Germinal center (tissue), 1 donor: ENCODE measurements around the gene MARVELD3.

Experiments
- DNase-seq: peaks from one replicate; pipeline ENCODE4 v3.0.0; 2012; ENCODE audit warnings: mixed read lengths, low spot score

Gene MARVELD3

DNA sequence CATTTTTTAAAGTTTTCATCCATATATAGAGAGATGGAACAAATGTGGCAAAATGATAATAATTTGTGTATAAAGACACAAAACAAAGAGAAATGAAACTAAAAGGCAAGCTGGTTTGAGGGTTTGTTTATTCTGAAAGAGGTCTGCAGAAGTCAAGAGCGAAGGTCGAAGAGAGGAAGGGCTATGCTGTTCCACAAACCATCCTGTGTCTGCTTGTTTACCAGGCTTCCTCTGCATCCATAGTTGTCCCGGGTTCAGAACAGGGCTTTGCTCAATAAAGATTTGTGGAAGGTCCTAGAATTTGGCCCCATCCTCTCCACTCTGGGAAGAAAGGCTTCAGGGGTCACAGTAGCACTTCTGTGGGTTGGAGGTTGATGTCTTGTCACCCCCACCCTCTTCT lies 2.4 kb upstream of the MARVELD3 start:
- DNase-seq, result no peak

DNA sequence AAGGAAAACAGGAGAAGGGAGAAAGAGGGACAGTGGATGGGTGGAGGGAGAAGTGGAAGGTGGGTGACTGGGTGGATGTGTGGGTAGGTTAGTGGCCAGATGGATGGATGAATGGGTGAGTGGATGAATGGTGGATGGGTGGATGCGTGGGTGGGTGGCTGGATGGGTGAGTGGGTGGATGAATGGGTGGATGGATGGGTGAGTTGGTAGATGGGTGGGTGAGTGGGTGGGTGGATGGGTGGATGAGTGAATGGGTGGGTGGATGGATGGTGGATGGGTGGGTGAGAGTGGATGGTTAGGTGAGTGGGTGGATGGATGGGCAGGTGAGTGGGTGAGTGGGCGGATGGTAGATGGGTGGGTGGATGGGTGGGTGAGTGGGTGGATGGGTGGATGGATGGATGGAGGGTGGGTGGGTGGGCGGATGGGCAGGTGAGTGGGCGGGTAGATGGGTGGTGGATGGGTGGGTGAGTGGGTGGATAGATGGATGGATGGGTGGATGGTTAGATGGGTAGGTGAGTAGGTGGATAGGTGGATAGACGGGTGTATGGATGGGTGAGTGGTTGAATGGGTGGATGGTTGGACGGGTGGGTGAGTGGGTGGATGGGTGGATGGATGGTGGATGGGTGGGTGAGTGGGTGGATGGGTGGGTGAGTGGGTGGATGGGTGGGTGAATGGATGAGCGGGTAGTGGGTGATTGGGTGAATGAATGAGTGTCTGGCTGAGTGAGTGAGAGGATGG lies 702 bp upstream of the MARVELD3 start:
- no peak for DNase-seq

DNA sequence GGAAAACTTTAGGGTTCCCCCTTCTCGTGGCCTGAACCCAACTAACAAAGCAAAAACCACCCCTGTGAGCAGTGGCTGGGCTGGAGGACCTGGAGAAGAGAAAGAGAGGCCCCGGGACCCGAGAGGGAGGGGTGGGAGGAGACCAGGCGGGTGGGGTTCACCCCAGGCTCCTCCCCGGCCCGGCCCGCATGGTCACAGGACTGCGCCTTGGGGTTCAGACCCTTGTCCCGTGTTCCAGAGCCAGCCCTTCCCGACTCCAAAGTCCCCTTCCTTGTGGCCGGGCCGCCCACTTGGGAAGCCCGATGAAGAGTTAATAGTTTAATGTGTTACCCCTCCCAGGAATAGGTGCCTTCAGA lies 852 bp downstream of the MARVELD3 start:
- peak; percentile 15 for DNase-seq

DNA sequence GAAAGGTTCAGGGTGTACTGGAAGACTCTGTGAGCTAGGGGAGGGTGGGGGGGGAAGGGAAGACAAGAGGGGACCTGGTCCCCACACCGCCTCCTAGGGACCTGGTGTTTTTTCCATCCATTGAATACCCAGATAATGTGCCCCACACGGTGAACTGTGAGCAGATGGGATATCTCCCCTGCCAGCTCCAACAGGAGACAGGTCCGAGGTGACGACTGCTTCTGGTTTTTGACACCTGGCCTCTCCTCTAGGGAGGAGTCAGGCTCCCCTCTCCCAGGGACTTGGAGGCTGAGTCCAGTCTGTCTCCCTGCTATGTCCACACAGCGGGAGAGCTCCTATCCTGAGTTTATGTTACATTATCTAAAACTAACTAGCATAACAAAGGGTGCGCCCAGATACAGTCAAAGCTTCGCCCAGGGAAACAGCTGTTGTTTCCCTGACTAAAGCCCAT lies 1.8 kb downstream of the MARVELD3 start:
- DNase-seq, result no peak

DNA sequence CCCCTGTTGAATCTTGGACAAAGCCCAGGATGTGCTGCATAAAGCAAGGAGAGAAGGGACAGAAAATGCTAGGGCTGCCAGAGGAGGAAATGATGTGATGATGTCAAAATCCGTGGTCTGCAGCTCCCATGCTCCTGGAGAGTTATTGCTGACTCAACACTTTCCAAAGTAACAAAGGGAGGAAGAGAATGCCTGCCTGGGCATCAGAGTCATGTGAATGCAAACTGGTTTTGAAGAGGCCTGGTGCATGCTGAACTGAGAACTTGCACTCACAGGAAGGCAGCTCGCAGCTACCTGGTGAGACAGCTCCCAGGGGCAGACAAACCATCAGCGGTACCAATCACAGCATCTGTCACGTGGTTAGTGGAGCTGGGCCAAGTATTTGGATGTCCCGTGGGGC lies 2.8 kb downstream of the MARVELD3 start:
- no peak for DNase-seq

DNA sequence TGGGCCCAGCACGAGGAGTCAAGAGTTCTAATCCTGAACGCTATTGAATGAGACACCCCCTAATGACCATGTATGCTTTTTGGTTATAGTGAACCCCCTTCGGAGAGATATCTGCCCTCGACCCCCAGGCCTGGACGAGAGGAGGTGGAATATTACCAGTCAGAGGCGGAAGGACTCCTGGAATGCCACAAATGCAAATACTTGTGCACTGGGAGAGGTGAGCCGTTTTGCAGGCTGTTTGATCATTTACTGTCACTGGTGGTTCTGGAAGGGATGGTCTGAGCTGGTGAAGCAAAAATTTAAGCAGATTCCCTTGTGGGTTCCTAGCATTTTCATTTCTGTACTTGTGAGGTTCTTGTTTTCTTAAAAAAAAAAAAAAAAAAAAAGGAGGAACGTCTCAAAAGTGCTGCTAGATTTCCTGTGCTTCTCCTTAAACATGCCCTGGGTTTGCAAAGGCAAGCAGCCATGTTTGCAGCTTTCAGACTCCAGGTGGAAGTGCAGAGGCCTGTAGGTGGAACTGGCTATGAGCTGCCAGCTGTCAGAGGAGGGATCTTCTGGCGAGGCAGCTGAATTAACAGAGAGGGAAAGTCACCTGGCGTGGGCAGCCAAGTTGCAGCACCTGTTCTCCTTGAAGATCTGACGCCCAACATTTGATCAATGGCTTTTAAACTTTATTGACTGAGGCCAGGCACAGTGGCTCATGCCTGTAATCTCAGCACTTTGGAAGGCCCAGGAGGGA lies 3.5 kb downstream of the MARVELD3 start:
- DNase-seq, result no peak

DNA sequence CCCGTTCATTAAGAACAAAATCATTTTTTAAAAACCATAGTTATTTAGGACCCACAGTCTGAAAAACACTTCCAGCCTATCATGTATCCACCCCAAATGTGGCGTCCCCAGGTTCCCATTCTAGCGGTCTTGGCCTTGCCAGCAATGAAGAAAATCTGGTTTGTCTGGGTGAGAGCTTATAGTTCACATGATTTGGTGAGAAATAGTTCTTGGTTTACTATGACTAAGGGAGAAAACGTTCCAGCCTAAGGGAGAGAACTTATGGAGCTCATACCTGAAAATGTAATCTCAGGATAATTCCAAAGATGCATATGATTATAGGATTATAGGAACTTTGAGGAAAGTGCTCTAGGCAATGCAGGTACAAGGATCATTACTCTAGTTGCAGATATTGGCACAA lies 4.8 kb downstream of the MARVELD3 start:
- DNase-seq, result no peak

DNA sequence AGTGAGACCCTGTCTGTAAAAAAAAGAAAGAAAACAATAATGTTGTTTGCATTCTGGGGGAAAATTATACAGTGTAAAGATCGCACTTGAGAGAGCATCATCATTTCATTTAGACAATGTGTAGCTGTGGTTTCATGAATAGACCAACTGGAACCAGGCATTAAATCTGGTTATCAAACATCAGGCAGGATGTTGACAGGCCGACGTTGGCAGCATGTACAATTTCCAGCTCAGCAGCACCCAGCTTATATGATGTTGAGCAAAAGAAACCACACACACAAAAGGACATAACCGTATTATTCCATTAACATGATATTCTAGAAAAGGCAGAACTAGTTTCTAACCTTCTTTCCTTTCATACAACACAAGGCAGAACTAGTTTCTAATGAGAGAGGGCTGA lies 5.8 kb downstream of the MARVELD3 start:
- DNase-seq, result no peak

DNA sequence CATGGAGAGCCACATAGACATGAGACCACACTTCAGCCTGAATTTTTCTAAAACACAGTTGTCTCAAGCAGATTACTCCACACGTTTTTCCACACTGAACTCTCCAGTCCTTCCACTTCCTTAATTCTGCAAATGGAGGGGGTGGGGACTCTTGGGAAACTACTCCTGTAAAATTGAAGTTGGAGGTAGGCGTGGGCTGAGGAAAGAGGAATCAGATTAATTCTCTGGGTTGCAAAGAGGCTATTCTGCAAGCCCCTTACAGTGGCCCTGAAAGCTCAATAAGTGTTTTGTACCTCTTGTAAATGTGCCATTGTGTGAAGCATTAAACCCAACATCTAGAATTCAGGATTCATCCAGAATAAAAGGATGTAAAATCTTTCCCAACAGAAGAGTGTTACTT lies 9.6 kb downstream of the MARVELD3 start:
- no peak for DNase-seq

DNA sequence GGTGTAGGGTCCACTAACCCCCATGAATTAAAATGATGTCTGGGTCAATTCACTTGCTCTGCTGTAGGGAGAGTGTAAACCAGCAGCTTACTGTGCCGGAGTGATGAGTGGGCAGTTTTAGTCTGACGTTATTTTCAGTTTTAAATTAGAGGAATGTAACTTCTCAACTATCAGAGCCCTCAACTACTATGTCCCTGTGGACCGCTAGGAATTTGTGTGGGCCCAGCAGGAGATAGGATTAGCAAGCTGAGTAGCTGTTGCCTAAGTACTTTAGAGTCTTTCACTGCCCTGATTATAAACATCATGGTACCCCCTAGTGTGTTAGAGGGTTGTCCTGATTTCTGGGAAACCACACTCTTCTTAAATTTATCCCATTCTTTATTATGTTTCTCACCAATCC lies 11.4 kb downstream of the MARVELD3 start:
- no peak for DNase-seq

DNA sequence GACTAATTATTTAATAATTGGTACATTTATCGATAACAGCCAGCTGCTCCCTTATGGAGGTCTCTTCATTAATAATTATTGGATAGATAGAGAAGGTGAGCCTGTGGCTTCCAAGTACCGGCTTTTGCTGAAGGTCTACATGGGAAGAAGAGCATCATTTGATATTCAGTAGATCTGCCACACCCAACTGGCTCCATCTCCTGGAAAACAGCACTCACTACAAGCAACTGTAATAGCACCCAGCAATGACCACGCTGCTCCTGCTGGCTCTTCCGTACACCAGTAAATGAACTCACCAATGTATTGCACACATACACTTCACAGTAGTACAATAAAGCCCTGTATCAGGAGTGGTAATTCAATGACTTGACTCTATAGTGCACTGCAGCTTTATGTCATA lies 19.5 kb downstream of the MARVELD3 start:
- DNase-seq, result peak; percentile 41

DNA sequence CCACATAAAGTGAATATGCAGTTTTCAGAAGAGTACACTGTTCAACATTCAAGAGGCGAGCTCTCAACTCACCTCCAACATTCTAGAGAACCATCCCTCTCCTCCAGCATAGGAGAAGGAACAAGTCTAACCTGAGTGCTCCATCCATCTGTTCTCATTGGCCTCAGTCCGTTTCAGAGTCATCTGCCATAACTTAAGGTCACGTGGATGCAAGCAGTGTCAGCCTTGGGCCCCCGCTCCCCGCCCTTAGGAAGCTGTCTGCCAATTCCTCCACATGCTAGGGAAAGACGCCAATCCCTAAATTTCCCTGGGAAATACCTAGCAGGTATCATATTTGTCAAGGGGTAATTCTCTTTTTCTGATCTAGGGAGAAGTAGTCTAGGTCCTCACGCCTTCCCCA lies 21.4 kb downstream of the MARVELD3 start:
- no peak for DNase-seq

DNA sequence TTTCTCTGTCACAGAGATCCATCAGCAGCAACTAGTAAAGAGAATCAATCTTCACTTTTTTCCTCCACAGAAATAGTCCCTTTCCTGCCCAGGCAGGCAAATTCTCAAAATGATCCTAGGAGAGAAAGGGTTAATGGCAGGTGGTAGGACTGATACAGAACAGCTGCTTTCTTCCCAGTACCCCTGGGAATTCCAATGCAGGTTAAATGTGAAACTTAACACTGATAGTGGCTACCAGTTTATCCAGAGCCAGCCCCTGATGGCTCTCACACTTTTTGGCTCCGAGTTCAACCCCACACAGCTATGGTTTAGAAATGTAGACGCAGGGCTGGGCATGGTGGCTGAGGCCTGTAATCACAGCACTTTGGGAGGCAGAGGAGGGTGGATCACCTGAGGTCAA lies 22.2 kb downstream of the MARVELD3 start:
- DNase-seq, result no peak

DNA sequence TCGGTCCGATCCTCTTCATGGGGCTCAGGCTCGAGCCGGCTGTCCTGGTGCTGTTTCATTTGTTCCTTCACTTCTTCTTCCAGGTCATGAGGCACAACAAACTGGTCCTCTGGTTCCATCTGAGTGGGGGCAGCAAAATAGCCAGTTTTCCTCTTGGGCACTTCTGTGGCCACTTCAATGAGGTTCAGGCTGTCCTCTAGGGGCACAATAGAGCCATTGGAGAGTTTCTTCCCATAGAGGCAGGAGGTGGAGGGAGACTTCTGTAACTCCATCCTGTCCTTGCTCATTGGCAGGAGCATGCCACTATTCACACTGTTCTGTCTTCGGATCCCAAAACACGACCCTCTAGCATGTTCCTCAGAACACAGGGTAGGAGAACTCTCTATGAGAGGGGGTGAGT lies 22.9 kb downstream of the MARVELD3 start:
- DNase-seq, result no peak

DNA sequence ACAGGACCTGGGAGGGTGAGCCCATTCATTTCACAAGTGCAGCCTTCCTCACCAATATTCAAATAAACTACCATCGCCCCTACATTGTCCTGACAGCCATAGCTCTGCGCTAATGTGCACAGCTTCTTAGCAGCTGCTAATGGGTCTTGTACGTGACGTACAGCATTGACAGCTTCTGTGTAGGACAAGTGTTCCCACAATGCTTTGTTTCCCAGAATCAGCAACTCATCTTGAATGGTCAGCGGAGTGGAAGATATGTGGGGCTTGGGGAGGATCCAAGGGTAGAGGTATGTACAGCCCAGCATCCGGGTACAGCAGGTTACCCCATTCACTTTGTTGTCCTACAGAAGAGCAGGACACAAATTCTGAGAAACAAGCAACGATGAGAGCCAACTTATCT lies 23.7 kb downstream of the MARVELD3 start:
- no peak for DNase-seq

DNA sequence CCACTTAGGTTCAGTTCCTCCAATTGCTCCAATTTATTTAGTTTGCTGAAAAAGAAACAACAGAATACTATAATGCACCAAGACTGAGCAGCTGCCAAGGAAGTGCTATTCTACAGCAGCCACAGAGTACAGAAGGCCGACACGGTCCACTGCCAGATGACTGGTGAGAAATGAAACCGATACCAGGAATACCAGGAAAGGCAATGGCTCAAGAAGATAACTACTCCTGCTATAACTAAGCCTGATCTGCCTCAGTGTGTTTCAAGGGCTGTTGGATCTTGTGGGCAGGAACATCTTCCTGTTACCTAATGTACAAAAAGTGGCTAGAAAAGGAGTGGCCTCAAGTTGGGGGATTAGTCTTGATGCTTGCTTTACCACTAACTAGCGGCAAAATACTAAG lies 32.8 kb downstream of the MARVELD3 start:
- DNase-seq, result no peak

DNA sequence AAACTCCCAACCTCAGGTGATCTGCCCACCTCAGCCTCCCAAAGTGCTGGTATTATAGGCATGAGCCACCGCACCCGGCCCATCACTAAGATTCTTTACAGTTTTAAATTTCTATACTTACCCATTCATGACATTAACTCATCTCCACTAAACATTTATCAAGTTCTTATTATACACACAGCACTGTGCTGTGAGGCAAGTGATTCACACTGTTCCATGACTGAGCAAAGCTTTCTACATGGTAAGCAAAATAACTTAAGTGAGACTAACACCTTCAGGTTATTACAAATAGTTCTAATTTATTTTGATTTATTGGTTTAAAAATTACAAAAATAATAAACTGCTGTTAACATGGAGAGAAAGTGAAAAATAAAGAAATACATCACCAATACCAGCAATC lies 33.5 kb downstream of the MARVELD3 start:
- no peak for DNase-seq

DNA sequence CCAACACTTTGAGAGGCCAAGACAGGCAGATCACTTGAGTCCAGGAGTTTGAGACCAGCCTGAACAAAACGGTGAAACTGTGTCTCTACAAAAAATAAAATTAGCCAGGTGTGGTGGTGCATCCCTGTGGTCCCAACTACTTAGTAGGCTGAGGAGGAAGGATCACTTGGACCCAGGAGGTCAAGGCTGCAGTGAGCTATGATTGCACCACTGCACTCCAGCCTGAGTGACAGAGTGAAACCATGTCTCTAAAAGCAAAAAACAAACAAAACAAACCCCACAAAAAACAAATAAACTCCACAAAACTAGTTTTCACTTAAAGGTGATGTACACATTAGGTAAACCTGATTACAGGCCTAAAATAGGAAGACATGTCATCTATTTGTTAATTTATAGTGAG lies 40.3 kb downstream of the MARVELD3 start:
- DNase-seq, result no peak

DNA sequence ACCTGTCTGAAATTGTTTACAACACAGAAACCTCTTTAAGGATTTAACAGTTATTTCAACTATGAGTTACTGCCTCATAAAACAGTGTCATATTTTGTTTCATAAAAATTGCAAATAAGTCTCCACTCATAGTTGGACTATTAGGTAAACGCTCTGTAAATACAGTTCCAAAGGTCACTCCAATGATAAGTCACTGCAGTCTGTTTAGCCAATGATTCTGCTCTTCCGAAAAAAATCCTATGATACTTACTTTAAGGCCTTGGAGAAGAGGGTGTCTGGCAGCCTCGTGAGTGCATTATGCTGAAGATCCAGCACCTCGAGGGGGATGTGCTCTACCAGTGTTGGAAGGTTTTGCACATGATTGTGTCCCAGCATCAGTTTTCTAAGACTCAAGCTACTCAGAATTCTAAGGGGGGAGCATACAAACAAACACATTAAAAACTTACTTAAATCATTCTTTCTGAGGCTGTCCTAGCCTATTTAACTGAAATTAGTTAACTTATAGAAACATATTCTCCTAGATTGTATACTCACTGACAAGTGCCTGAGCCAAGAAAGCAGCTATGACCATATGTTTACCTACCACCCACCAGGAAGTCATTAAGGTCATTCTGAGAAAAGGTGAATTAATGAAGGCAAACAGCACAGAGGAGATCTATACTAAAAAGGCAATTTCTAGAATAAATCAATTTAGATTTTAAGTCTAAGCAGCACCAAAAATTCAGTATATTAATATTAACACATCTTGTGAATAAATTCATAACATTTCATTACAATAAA lies 41.1 kb downstream of the MARVELD3 start:
- DNase-seq, result no peak

DNA sequence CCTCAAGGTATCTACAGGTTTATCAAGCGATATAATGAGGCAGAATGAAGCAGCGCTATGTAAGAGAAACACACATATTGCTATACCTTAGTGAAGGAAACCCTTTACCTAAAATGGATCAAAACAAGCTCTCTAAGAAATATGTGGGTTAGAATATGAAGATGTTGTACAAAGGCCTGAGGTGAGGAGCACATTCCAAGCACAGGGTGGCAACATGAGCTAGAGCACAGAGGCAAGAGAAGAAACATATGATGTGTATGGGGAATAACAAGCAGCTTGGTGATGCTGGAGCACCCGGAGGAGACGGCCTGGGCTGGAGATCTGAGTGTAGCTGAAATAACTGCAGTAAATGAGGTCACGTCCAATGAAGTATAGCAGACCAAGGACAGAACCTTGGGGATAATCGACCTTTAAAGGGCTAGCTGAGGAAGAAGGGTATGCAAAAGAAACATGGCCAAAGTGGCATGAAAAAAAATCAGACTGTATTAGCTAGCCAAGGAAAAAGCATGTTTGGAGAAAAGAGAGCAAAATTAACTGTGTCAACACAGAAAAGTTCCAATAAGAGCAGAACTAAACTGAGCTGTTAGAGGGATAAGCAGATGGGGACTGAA lies 44.0 kb downstream of the MARVELD3 start:
- DNase-seq, result no peak

DNA sequence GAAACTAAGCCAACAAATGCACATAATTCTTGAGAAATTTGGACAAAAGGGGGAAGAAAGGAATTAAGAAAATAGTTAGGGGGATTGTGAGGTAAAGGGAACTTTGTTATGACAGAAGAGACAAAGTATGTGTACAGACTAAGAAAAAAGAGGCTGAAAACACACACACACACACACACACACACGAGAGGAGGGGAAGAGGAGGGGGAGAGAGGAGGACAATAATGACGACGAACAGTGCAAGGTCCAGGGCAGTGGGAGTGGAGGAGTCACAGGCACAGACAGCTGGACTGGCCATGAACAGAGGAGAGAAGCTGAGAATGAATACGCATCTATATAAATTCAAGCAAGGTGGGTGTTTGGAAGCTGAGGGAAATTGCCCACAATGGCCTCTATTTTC lies 44.6 kb downstream of the MARVELD3 start:
- DNase-seq, result no peak

DNA sequence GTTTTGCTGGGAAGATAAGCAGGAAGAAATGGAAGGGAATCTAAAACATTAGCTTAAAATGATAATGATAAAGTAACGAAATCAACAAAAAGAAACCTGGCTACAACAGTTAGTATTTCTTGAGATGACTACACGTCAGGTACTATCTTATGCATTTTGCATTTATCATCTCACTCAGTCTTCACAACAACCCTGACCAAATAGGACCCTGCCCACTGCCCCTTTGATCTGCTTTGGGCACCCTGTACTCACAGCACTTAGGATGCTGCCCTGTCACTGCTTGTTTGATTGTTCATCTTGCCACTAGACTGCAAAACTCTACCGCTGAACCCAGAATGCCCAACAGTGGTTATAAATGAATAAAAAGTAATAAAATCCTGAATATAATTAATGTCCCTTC lies 45.2 kb downstream of the MARVELD3 start:
- no peak for DNase-seq

DNA sequence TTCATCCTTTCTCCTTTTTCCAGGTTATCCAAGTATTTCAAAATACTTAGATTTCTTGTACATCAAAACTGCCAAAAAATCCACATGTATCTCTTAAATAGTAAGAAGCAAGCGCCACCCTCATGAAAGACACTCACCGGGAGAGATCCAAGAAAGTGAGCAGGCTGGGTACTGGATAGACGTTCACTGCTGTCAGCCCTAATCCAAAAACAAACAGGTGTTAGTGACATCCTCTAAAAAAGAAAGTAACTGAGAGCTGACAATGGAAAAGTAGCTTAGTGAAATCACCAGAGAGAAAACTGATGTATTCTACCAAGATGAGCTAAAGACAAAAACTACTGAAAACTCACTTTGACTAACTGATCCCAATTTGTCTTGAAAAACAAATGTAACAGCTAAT lies 46.1 kb downstream of the MARVELD3 start:
- no peak for DNase-seq
